Gastrocnemius medialis (tissue), 4 donors: ENCODE data around the gene DIAPH1. TPM values are rescaled to one million over a fixed set of nuclear protein-coding genes. Genes with fewer than 3 reads are reported as not detected.

Experiments used
- ATAC-seq, 2 donors: fragments of 150-250 bp; one replicate each; pipeline ENCODE4 v1.9.1; 2016
- DNase-seq, 2 donors: peaks; one replicate each; pipeline ENCODE4 v3.0.0-alpha.2; 2019
- H3K27ac ChIP-seq, 4 donors: fragments of 200-600 bp; sonication (generic); 1 replicate in 1 of 4; 2 replicates in 3 of 4; pipeline ENCODE4 v1.5.1; 2016 to 2018; ENCODE audit warnings: mild to moderate bottlenecking in 2 of 4, moderate library complexity in 1 of 4
- H3K27me3 ChIP-seq, 3 donors: fragments of 200-600 bp; sonication (generic) in 2 of 3; 1 replicate in 1 of 3; 2 replicates in 2 of 3; pipeline versions ENCODE4 v1.5.1 to v1.6.0; 2016 to 2019; ENCODE audit warnings: mild to moderate bottlenecking in 1 of 3, moderate library complexity in 1 of 3
- H3K36me3 ChIP-seq, 2 donors: fragments of 200-600 bp; sonication (generic) in 1 of 2; one replicate each; pipeline ENCODE4 v1.5.1; 2017 to 2018
- H3K4me1 ChIP-seq, 2 donors: fragments of 200-600 bp; sonication (generic) in 1 of 2; one replicate each; pipeline ENCODE4 v1.5.1; 2016 to 2017; ENCODE audit warnings: mild to moderate bottlenecking in 2 of 2
- H3K4me3 ChIP-seq, 4 donors: fragments of 200-600 bp; sonication (generic) in 3 of 4; 1 replicate in 1 of 4; 2 replicates in 3 of 4; pipeline ENCODE4 v1.5.1; 2016 to 2019; ENCODE audit warnings: mild to moderate bottlenecking in 2 of 4
- H3K9me3 ChIP-seq, 3 donors: fragments of 200-600 bp; sonication (generic) in 2 of 3; 1 replicate in 1 of 3; 2 replicates in 2 of 3; pipeline ENCODE4 v1.5.1; 2016 to 2019
- CTCF ChIP-seq, 5 experiments: fragments of 450-650 bp in 3 of 5; fragments of 200-600 bp in 2 of 5; sonication (generic) in 2 of 5; IDR thresholded peaks in 4 of 5; conservative IDR thresholded peaks in 1 of 5; 1 replicate in 4 of 5; 2 replicates in 1 of 5; pipeline ENCODE4 v1.5.1; 2016 to 2019; ENCODE audit warnings: antibody characterized with exemption in 5 of 5, mild to moderate bottlenecking in 3 of 5, moderate library complexity in 3 of 5
- POLR2A ChIP-seq, 2 donors: fragments of 450-650 bp; IDR thresholded peaks; one replicate each; pipeline ENCODE4 v1.6.1; 2017; ENCODE audit warnings: antibody characterized with exemption in 2 of 2, mild to moderate bottlenecking in 2 of 2, moderate library complexity in 2 of 2
- in situ Hi-C, 4 donors: fragments of 200-750 bp; cut with MboI; loops; one replicate each; pipeline versions ENCODE4 v1.15.0 to v1.8.0; 2017; ENCODE audit warnings: low sequenced_read_pairs in 4 of 4
- intact Hi-C: fragments of 100-400 bp; cut with DNase I; formaldehyde crosslinking; loops from one replicate; pipeline ENCODE4 v1.15.1; 2023; ENCODE audit warnings: low total_unique reads
- total RNA-seq, 4 donors: library from RNA; depleted of rRNA; stranded (reverse); fragments of >200 nt; gene quantifications; one replicate each; pipeline versions ENCODE4 v1.1.0 to v1.2.3, GENCODE V29; 2016

DIAPH1 gene
- total RNA-seq, 4 donors from 2014 or later = 98.3 to 324 (median 214) TPM

GRCh38 chr5:141641634-141642267 lies 23.0 kb upstream of the DIAPH1 start:
- TF ChIP-seq CTCF (IDR thresholded peaks at IDR 0.05 in 4 of 5, conservative IDR thresholded peaks at IDR 0.05 in 1 of 5) (no peak), POLR2A (IDR thresholded peaks at IDR 0.05) (no peak)
- H3K4me3 ChIP-seq = no peak overlapping the region
- peaks cover 5 to 16% (median 12%) of the 10 kb centered on the region in 3 donors for H3K27me3 ChIP-seq
- DNase-seq = no peak
- intact Hi-C loops (no loop called here), in situ Hi-C loops (no loop called here)
- no peak overlapping the region for H3K27ac ChIP-seq
- ATAC-seq = no peak
- H3K4me1 ChIP-seq = peaks cover 5 to 10% of the 10 kb centered on the region in 2 donors
- H3K36me3 ChIP-seq = no peaks in the 10 kb centered on the region
- H3K9me3 ChIP-seq = no peaks in the 10 kb centered on the region

GRCh38 chr5:141640698-141641097 lies 21.9 kb upstream of the DIAPH1 start:
- Histone ChIP-seq H3K36me3 (no peaks in the 10 kb centered on the region), H3K4me3 (no peak overlapping the region), H3K9me3 (no peaks in the 10 kb centered on the region), H3K27ac (no peak overlapping the region), H3K4me1 (peaks cover 10 to 14% of the 10 kb centered on the region in 2 donors), H3K27me3 (peaks cover 5 to 16% (median 12%) of the 10 kb centered on the region in 3 donors)
- no peak for DNase-seq
- intact Hi-C loops = no loop called here
- in situ Hi-C loops = no loop called here
- ATAC-seq = no peak
- TF ChIP-seq POLR2A (IDR thresholded peaks at IDR 0.05) (no peak), CTCF (IDR thresholded peaks at IDR 0.05 in 4 of 5, conservative IDR thresholded peaks at IDR 0.05 in 1 of 5) (no peak)

GRCh38 chr5:141640051-141640415 lies 21.2 kb upstream of the DIAPH1 start:
- H3K27me3 ChIP-seq = peaks cover 5 to 16% (median 12%) of the 10 kb centered on the region in 3 donors
- peaks cover 15 to 20% of the 10 kb centered on the region in 2 donors for H3K4me1 ChIP-seq
- ATAC-seq = no peak
- no peak overlapping the region for H3K27ac ChIP-seq
- in situ Hi-C loops = no loop called here
- intact Hi-C loops = no loop called here
- no peaks in the 10 kb centered on the region for H3K9me3 ChIP-seq
- no peak for DNase-seq
- H3K36me3 ChIP-seq = no peaks in the 10 kb centered on the region
- TF ChIP-seq POLR2A (IDR thresholded peaks at IDR 0.05) (no peak), CTCF (IDR thresholded peaks at IDR 0.05 in 4 of 5, conservative IDR thresholded peaks at IDR 0.05 in 1 of 5) (no peak)
- no peak overlapping the region for H3K4me3 ChIP-seq

DNA sequence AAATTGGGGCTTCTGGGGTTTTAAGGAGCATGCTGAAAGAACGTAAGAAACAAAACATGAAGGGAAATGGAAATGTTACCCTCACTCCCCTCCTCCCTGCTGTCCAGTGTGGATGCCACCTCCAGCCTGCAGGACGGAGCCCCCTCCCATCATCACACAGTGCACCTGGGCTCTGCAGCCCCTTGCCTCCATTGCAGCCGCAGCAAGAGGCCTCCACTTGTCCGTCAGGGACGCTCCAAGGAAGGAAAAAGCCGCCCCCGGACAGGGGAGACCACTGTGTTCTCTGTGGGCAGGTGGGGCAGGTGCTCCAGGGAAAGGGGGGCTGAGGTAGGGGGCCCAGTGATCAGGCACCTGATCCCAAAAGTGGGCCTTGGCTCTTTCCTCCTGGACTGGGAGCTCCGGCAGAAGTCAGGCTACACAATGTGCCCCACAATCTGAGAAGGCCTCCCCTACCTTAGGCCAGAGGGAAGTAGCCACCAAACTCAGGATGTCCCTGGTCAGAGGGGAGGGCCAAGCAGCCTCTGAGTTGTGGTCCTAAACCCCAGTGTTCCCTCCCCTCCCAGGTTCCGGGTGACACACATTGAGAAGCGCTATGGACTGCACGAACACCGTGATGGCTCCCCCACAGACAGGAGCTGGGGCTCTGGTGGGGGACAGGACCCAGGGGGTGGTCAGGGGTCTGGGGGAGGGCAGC lies 20.7 kb upstream of the DIAPH1 start:
- TF ChIP-seq CTCF (IDR thresholded peaks at IDR 0.05 in 4 of 5, conservative IDR thresholded peaks at IDR 0.05 in 1 of 5) (no peak), POLR2A (IDR thresholded peaks at IDR 0.05) (no peak)
- no peak overlapping the region for H3K4me3 ChIP-seq
- no peak for DNase-seq
- H3K4me1 ChIP-seq = peaks cover 16 to 22% of the 10 kb centered on the region in 2 donors
- ATAC-seq = no peak
- H3K9me3 ChIP-seq = no peaks in the 10 kb centered on the region
- H3K27me3 ChIP-seq = peaks cover 5 to 16% (median 12%) of the 10 kb centered on the region in 3 donors
- H3K27ac ChIP-seq = no peak overlapping the region
- H3K36me3 ChIP-seq = no peaks in the 10 kb centered on the region
- in situ Hi-C loops (no loop called here), intact Hi-C loops (no loop called here)
